Esophagus squamous epithelium (tissue), 4 donors: ENCODE measurements around the gene RSBN1L.

Experiments used
- POLR2A ChIP-seq, 4 donors: fragments of 450-650 bp; IDR thresholded peaks; one replicate each; pipeline ENCODE4 v1.6.1; 2017; ENCODE audit warnings: antibody characterized with exemption in 4 of 4, mild to moderate bottlenecking in 4 of 4, moderate library complexity in 3 of 4
- TF ChIP-seq, protein P1 (sequence below), 6 experiments: fragments of 450-650 bp in 4 of 6; fragments of 200-600 bp in 2 of 6; sonication (generic) in 2 of 6; IDR thresholded peaks; one replicate each; pipeline ENCODE4 v1.5.1; 2016 to 2019; ENCODE audit warnings: antibody characterized with exemption in 6 of 6, mild to moderate bottlenecking in 4 of 6, moderate library complexity in 4 of 6

GRCh38 chr7:77687747-77688144, 8.5 kb upstream of the RSBN1L start:
- TF ChIP-seq, protein P1, sequence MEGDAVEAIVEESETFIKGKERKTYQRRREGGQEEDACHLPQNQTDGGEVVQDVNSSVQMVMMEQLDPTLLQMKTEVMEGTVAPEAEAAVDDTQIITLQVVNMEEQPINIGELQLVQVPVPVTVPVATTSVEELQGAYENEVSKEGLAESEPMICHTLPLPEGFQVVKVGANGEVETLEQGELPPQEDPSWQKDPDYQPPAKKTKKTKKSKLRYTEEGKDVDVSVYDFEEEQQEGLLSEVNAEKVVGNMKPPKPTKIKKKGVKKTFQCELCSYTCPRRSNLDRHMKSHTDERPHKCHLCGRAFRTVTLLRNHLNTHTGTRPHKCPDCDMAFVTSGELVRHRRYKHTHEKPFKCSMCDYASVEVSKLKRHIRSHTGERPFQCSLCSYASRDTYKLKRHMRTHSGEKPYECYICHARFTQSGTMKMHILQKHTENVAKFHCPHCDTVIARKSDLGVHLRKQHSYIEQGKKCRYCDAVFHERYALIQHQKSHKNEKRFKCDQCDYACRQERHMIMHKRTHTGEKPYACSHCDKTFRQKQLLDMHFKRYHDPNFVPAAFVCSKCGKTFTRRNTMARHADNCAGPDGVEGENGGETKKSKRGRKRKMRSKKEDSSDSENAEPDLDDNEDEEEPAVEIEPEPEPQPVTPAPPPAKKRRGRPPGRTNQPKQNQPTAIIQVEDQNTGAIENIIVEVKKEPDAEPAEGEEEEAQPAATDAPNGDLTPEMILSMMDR (IDR thresholded peaks at IDR 0.05): no peak
- TF ChIP-seq POLR2A (IDR thresholded peaks at IDR 0.05): no peak
